C1 segment of cervical spinal cord (tissue), 14 donors: Measurements from ENCODE around the gene UPF2.

ENCODE experiments used
- DNase-seq, 14 donors: peaks; one replicate each; lab custom pipeline; 2025; lab: John Stamatoyannopoulos, UW

Gene UPF2

DNA sequence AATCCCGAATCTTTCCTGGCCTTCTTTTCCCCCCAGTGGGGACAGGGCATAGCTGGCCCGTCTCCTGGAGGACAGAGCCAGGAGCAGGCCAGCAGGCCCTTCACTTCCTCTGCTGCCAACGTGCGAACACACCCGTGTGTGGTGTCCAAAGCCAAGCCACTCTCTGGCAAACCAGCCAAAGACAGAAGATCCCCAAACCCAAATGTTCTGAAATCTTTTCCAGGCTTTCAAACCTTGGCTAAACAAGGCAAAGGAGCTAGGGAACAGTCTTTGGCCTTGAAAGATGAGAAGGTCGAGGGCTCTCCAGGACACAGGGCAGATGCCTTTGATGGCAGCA, 156.5 kb downstream of the UPF2 start:
- DNase-seq: peak in 1 of 14 donors; percentile 62

- no peak for DNase-seq
Observed at GRCh38 chr10:11885437-11886137, 157.0 kb downstream of the UPF2 start.

DNA sequence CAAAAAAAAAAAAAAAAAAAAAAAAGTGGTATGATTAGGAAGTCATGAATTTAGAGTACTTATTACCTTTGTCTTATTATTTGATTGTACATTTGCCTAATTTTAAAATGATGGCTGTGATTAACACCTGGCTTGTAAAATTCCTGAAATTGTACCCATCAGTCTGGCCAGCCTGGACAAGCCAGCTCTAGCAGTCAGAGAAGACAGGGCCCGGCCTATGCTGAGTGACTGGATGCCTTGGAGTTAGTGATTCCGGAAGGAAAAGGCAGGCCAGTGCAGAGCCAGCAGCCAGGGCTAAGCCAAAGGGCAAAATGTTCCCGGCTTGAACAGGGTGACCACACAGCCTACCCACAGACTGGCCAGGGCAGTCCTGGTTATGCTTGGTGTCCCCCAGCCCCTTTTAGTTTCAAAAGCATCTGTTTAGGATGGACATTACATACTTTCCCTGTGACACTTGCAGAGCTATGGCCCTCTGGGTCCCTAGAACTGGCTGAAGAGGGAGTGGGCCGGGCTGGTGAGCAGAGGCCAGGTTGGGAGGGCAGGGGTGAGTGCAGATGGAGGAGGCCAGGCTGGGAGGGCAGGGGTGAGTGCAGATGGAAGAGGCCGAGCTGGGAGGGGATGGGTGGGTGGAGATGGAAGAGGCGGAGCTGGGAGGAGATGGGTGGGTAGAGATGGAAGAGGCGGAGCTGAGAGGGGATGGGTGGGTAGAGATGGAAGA, 157.7 kb downstream of the UPF2 start:
- DNase-seq: no peak

DNA sequence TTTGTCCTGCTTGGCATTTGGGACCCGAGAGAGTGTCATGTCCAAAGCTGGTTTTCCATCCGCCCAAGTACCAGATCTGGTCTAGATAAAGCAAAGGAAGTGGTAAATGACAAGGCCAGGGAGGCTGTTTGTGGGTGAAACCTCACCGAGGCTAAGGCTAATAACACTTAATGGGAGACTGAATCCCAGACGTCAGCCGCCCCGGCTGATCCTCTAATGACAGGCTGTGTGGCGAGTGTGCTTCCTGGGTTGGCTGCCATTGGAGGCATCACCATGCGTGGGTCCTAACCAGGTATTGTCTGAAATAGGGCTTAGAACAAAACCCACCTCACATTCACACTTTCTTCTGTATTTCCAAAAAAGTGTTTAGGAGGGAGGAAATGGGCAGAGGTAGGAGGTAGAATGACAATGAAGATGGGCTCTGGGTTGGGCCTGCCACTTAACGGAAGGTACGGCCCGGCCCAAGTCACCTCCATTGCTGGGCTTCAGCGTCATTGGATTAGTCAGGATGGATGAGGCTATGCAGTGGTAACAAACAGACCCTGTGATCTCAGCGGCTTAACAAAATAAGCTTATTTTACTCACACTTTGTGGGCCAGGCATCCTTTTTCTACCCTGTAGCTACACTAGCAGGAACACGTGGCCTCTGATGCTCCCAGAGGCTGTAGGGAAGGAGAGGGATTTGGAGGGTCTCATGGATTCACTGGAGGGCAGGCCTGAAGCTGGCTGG, 159.8 kb downstream of the UPF2 start:
- no peak for DNase-seq

GRCh38 chr10:11881477-11882417, 160.9 kb downstream of the UPF2 start:
- no peak for DNase-seq

DNA sequence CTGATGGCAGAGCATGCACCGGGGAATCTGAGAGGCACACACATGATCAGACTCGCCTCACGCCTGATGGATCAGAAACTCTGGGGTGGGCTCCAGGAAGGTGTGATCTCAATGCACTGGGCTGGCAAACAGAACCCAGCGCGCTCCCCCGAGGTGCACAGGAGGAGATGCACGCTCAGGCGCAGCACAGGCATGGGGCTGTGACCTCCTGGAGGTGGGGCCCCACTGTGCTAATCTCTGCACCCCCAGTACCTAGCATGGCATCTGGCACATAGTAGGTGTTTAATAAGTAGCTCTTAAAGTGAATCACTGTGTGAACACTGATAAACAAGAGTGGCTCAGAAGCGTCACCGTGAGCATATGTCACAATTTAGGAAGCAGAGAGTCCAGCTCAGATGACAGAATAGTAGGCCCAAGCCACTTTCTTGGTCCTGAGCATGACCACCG, 161.6 kb downstream of the UPF2 start:
- DNase-seq: no peak

DNA sequence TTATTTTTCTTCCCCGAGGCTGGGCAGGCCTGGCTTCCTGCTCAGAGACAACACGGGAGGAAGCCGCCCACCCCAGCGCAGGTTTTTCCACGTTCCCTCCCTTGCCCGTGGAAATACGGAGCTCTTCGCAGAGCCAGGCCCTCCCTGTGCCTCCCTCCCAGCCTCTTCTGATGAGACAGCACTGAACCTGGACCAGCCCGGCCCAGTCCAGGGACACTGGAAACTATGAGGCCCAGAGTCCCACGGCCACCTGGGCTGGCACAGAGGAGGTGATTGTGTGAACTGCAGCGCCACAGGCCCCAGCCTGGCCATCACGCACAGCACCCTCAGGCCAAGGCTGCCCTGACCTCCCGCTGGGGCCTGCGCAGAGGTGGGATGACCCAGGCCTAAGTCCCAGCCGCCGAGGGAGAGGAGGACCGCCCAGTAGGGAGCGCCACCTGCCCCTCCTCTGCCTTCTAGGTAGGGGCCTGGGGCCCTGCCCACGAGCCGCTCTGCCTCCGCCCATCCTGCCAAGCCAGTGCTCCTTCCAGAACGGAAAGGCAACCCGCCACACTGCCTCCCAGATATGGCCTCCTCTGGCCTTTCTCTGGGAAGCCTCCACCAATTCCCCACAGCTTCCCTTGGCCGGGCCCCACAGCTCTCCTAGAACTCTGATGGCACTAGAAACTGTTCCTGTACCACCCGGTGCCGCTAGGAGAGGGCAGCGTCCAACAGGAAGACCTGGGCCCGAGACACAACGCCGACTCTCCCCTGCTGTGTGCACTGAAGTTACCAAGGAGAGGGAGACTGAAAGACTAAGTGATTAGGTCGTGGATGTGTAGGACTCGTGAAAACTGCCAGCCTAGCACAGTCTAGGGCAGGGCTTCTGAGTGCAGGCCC, 162.2 kb downstream of the UPF2 start:
- no peak for DNase-seq

DNA sequence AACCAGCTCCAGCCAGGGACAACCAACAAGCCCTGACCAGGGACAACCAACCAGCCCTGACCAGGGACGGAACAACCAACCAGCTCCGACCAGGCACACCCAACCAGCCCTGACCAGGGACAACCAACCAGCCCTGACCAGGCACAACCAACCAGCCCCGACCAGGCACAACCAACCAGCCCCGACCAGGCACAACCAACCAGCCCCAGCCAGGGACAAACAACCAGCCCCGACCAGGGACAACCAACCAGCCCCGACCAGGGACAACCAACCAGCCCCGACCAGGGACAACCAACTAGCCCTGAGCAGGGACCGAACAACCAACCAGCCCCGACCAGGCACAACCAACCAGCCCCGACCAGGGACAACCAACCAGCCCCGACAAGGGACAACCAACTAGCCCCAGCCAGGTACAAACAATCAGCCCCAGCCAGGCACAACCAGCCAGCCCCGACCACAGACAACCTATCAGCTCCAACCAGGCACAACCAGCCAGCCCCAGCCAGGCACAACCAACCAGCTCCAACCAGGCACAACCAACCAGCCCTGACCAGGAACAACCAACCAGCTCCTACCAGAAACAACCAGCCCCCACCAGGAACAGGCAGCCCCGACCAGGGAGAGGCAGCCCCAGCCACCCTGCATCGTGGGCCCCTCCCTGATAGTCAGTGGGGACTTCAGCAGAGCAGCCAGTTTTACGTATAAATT, 163.1 kb downstream of the UPF2 start:
- DNase-seq: no peak

DNA sequence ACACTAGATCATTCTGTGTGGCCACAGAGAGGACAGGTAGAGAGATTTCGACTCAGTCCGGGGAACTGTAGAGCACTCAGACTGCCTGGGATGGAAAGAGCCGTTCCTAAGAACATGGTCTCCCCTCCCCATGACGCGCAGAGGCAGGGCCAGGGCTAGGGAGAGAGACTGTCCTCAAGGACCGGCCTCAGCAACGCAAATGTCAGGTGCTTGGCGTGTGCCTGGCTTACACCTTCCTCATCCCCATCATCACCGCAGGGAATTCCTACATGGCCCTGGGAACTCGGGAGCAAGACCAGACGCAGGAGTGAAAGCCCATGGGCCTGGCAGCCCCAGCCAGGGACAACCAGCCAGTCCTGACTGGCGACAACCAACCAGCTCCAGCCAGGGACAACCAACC, 163.8 kb downstream of the UPF2 start:
- no peak for DNase-seq

DNA sequence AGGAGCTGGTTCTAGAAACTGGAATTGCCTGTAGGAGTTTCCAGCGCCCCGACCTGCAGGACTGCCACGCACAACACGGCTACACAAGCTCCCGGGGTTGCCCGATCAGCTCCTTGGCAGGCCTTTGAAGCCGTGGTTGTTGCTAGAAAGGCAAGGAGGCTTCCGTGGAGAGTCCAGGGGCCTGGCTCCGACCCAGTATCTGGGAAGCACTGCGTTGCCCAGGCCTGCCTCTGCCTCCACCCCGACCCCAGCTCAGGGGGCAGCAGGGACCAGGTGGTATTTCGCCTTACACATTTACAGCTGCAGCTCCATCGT, 165.1 kb downstream of the UPF2 start:
- DNase-seq: no peak

DNA sequence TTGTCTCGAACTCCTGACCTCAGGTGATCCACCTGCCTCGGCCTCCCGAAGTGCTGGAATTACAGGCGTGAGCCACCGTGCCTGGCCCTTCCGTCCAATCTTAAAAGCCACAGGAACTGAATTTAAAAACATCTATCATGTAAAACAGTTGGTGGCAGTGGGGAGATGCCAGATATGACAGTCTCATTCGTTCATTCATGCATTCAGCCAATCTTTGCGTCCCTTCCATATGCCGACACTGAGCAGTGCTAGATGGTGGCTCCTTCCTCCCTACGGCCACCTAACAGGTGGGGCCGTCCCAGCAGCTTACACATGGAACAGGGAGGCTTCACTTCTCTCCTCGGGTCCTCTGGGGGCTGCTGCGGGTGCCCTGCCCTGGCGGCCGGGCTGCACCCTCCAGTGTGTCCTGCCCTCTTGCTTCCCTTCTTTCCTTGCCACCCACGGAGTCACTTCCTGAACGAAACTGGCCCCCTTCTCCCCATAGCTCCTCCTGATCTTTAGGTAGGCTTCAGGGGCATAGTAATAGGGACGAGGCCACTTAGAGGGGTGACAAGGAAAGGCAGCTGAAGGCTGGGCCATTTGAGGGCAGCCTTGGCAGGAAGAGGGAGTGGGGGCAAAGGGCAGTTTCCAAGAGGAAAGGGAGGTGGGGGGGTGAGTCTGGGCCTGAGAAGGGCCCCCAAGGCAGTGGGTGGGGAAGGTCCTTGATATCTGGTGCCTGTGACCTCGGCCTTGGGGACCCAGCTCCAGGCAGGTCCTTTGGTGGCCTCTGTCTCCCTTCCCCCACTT, 165.6 kb downstream of the UPF2 start:
- DNase-seq: no peak

- DNase-seq: no peak
Observed at GRCh38 chr10:11876324-11876723, 166.3 kb downstream of the UPF2 start.

DNA sequence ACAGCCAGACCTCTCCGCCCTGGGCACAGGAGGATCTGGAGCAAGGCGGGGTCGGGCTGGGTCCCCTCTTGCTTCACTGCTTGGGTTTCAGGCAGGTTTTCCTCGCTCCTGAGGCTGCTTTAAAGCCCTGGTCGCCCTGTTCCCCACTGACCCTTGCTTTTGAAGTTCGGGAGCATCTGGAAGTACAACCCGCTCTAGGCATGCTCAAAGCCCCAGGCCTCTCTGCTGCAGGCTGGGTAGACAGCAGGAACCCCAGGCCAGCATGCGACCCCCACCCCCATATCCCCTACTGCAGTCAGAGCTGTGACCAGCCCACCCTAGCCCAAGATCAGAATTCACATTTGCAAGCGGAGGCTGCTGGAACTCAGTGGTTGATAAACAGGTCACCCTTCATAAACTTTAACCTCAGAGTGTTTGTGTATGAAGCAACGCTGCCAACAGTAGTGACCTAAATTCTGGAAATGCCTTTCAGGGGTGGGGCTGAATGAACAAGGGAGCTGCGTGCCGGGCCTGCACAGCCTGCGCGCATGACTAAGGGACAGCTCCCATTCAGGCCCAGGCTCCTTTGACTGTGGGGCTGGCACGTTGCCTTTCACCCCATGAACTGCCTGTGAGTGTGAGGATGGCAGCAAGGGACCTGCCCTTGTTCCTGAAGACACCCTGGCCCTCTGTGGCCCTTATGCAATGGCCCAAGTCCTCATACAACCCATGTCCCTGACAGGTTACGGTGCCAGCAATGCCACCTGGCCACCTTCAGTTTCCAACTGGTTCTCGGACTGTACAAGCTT, 166.9 kb downstream of the UPF2 start:
- peak in 2 of 14 donors; percentile 13 to 79 for DNase-seq

GRCh38 chr10:11874568-11875493, 167.8 kb downstream of the UPF2 start:
- DNase-seq: no peak

GRCh38 chr10:11871466-11871865, 171.1 kb downstream of the UPF2 start:
- DNase-seq: no peak

DNA sequence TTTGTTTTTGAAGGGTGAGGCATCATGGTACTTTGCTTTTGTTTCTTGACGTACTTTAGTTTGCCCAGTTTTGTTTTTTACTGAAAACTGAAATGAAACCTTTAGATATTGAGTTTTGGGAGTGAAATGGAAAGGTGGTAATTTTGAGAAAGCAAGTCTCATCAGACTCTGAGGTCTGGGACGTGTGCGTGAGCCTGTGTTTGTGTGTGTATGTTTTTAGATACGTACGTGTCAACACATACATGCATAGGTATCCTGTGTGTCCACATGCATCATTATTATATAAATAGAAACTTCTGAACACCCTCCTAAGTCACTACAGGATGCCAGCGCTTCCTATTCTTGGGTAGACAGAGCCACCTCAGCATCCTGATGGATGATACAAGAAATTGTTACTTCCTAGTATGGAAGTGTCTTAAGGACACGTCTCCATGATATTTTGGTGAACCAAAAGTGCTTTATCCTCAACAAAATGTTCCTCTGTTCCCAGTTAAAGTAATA, 171.7 kb downstream of the UPF2 start:
- DNase-seq: no peak

DNA sequence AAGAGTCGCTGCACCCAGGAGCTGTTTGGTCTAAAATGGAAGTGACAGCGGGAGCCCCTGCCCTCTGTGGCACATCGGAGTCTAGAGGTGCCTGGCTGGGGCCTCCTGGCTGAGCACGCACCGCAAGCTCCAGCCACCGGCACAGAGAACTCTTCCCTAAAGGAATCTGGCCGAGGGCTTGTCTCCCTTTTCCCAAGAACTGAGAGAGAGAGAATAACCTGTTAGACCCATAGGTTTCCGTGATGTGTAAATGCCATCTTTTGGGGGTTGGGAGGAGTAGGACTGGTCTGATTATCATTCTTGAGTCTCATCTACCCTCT, 172.2 kb downstream of the UPF2 start:
- peak in 1 of 14 donors; percentile 30 for DNase-seq
